NCI-H82 treated with DMSO at 0.1 percent for 48 hours (cell line): Measurements from ENCODE around the gene EFCAB8.

Source experiments
- DNase-seq: peaks from one replicate; lab custom pipeline; 2025; ENCODE audit not compliant: unreplicated experiment; lab: John Stamatoyannopoulos, UW

The EFCAB8 gene

GRCh38 chr20:33005908-33006775 is 147.4 kb downstream of the EFCAB8 start:
- no peak for DNase-seq

- DNase-seq = no peak
Measured at GRCh38 chr20:33006776-33007375, 148.2 kb downstream of the EFCAB8 start.

GRCh38 chr20:33007376-33008335 is 148.9 kb downstream of the EFCAB8 start, which contains the start of gene BPIFB2:
Gene BPIFB2 (plus strand): TSS chr20:33007704. CDS start chr20:33008575, 871 bp downstream.
- DNase-seq = no peak

GRCh38 chr20:33008336-33009213 is 149.9 kb downstream of the EFCAB8 start:
- no peak for DNase-seq

- no peak for DNase-seq
Measured at GRCh38 chr20:33009214-33010132, 150.8 kb downstream of the EFCAB8 start.

- DNase-seq = no peak
Measured at GRCh38 chr20:33010133-33010504, 151.4 kb downstream of the EFCAB8 start.

GRCh38 chr20:33010674-33011449 is 152.1 kb downstream of the EFCAB8 start:
- DNase-seq = no peak
